BJ (cell line): ENCODE results near the gene CCNQ. TPM values are rescaled to one million over a fixed set of nuclear protein-coding genes. Genes with fewer than 3 reads are reported as not detected.
A peak's percentile ranks its signal among the peaks of the same experiment; 100 is the strongest.

Experiments
- CTCF ChIA-PET: fragments of 350-600 bp; formaldehyde crosslinking; extraction: SDS; loops from one replicate; lab custom pipeline; 2021; ENCODE audit warnings: antibody characterized with exemption, inconsistent platforms; lab: Yijun Ruan, JAX
- POLR2A ChIA-PET: fragments of 300-600 bp; sonication (Branson Sonifier 250); formaldehyde crosslinking; extraction: SDS; loops from one replicate; lab custom pipeline; 2021; ENCODE audit warnings: antibody characterized with exemption; lab: Charles Lee
- DNase-seq: peaks from one replicate; pipeline ENCODE4 v3.0.0-alpha.2; 2011; ENCODE audit warnings: low read depth
- H3K27me3 ChIP-seq: 2 replicates; pipeline ENCODE4 v1.6.0; 2011; ENCODE audit warnings: low read length; ENCODE audit not compliant: control insufficient read depth, insufficient read depth
- H3K36me3 ChIP-seq: 2 replicates; pipeline ENCODE4 v1.5.1; 2011; ENCODE audit warnings: low read length; ENCODE audit not compliant: control insufficient read depth, insufficient read depth
- H3K4me3 ChIP-seq: 2 replicates; pipeline ENCODE4 v1.5.1; 2011; ENCODE audit warnings: low read depth, mild to moderate bottlenecking, control low read depth, low read length
- polyA minus RNA-seq: library from RNA; depleted of rRNA, polyadenylated mRNA; stranded (reverse); fragments of >200 nt; gene quantifications from 2 replicates; pipeline ENCODE4 v1.2.3, GENCODE V29; 2011; rRNA and poly(A)+ RNA removed
- polyA plus RNA-seq: library from polyadenylated mRNA; depleted of rRNA; stranded (reverse); fragments of >200 nt; gene quantifications from 2 replicates; pipeline ENCODE4 v1.2.3, GENCODE V29; 2011; rRNA removed
- TF ChIP-seq, protein P1 (sequence below): IDR thresholded peaks from 2 replicates; pipeline ENCODE4 v1.5.1; 2011; ENCODE audit warnings: low read depth, mild to moderate bottlenecking, control low read depth, inconsistent platforms, low read length, moderate library complexity; ENCODE audit not compliant: insufficient read depth

CCNQ gene
- 32.1 and 44.0 TPM in 2 replicates for polyA plus RNA-seq
- polyA minus RNA-seq: 12.7 and 21.4 TPM in 2 replicates

DNA sequence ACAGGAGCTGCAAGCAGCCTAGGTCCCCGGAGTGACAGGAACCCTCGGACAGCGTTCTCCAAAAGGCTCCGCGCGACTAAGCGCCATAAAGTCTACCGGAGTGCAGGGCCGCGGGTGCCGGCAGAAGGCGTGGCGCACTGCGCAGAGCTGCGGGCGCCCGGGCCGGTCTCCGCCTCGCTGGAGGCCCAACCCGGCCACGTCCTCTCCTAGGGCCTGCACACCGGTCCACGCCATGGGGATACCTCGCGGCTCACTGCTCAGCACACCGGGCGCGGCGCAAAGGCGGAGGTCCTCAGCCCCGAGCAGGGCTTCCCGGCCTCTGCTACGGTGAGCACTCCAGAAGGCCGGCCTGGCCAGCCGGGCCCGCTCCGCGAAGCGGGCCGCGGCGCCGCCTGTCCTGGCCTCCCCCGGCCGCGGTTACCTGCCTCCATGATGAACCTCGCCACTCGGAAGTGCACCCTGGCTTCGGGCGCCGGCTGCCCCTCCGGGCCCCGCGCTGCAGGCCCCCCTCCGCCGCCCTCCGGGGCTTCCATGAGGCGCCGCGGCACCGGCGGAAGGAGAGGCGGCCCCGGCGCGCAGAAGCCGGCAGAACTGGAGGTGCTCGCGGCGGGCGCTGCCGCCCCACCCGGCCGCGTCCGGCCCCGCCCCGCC lies at the start of gene CCNQ:
Gene CCNQ, minus strand, starts transcription at position 599 of the 651 bp plus-strand sequence. Its CDS starts 66 bp downstream, at position 533.
- H3K27me3 ChIP-seq: no peaks in the 10 kb centered on the region
- ChIA-PET POLR2A (no interaction called here), CTCF (interaction anchor here (1.7 to 2.1 kb wide), 2 partner anchors 15 to 60 kb away, joined by 3 to 4 read pairs; no protein-coding TSS in a partner anchor)
- peak within 1 kb of the TSS; percentile 69 for H3K4me3 ChIP-seq
- DNase-seq: no peak
- H3K36me3 ChIP-seq: peaks cover 3% of the 10 kb centered on the region; the same call in 1 of the 2 replicates
- TF ChIP-seq, protein P1, sequence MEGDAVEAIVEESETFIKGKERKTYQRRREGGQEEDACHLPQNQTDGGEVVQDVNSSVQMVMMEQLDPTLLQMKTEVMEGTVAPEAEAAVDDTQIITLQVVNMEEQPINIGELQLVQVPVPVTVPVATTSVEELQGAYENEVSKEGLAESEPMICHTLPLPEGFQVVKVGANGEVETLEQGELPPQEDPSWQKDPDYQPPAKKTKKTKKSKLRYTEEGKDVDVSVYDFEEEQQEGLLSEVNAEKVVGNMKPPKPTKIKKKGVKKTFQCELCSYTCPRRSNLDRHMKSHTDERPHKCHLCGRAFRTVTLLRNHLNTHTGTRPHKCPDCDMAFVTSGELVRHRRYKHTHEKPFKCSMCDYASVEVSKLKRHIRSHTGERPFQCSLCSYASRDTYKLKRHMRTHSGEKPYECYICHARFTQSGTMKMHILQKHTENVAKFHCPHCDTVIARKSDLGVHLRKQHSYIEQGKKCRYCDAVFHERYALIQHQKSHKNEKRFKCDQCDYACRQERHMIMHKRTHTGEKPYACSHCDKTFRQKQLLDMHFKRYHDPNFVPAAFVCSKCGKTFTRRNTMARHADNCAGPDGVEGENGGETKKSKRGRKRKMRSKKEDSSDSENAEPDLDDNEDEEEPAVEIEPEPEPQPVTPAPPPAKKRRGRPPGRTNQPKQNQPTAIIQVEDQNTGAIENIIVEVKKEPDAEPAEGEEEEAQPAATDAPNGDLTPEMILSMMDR: no peak

DNA sequence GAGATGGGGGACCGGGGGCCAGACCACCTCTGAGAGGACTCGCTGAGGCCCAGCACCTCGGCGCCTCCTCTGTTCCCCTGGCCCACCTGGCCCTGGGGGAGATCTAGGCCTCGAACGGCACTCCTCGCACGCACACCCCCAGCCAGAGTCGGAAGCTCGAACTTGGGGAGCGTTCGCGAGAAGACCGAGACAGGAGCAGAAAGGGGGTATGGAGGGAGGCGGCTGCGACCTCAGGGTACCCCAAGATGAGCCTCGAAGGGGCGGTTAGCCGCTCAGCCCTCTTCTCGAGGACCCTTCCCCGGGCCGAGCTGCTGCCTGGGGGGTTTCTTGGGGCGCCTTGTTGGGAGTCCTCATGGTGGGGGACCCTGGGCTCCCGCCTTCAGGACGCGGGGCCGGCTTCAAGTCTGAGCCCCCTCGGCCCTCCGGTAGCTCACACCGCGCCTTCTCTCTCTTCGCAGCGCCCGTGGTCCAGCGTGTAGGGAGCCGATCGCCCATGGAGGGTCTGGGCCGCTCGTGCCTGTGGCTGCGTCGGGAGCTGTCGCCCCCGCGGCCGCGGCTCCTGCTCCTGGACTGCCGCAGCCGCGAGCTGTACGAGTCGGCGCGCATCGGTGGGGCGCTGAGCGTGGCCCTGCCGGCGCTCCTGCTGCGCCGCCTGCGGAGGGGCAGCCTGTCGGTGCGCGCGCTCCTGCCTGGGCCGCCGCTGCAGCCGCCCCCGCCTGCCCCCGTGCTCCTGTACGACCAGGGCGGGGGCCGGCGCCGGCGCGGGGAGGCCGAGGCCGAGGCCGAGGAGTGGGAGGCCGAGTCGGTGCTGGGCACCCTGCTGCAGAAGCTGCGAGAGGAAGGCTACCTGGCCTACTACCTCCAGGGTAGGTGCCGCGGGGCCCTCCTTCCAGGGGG lies 48.8 kb upstream of the CCNQ start:
- CTCF ChIA-PET: interaction anchor here (0.6 to 2.1 kb wide), 4 partner anchors 10 to 122 kb away, joined by 3 to 10 read pairs (median 6); no protein-coding TSS in a partner anchor
- TF ChIP-seq, protein P1: no peak
- no peak overlapping the region for H3K4me3 ChIP-seq
- H3K27me3 ChIP-seq: peaks cover 24% of the 10 kb centered on the region
- POLR2A ChIA-PET: no interaction called here
- no peaks in the 10 kb centered on the region for H3K36me3 ChIP-seq
- DNase-seq: no peak

DNA sequence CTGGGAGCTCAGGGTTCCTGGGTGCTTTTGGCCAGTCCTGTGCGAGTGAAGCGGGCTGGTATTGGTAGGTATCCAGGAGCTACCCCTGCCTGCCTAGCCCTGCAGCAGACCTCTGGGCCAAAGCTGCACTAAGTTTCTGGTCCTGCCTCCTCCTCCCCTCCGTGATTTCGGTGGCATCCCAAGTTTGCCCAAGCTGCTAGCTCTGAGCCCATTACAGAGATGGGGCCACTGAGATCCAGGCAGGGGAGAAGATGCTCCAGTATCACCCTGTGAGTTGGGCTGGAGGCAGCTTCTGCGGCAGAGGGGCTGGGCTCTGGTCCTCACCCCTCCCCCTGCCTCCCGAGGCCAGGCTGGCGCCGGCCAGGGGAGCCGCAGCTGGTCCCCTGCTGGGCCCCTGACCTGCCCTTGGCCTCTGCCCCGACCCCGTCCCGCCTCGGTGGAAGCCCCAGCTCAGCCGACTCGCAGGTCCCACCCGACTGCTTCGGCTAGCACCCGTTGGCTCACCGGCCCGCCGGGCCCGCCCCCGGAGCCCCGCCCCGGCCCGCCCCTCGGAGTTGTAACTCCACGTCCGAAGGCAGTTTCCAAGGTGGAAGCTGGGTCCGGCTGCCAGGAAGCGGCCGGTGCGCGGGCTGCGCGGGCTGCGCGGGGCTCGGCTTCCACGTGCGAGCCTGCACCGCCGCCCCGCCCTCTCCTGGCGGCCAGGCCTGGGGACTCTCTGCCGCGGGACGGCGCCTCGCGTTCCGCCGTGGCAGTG lies 47.9 kb upstream of the CCNQ start, which contains the start of gene DUSP9:
Gene DUSP9, plus strand, starts transcription at position 584 of the 754 bp plus-strand sequence. CDS start 751 bp downstream, outside the sequence.
- DNase-seq: no peak
- ChIA-PET CTCF (interaction anchor here (0.6 to 2.1 kb wide), 5 partner anchors 11 to 107 kb away, joined by 3 to 8 read pairs (median 3); no protein-coding TSS in a partner anchor), POLR2A (no interaction called here)
- H3K4me3 ChIP-seq: no peak within 1 kb of the TSS
- peaks cover 24% of the 10 kb centered on the region for H3K27me3 ChIP-seq
- no peaks in the 10 kb centered on the region for H3K36me3 ChIP-seq
- TF ChIP-seq, protein P1: no peak

GRCh38 chrX:153645921-153646488 lies 47.1 kb upstream of the CCNQ start:
- Histone ChIP-seq H3K36me3 (no peaks in the 10 kb centered on the region), H3K27me3 (peaks cover 28% of the 10 kb centered on the region), H3K4me3 (no peak overlapping the region)
- POLR2A ChIA-PET: no interaction called here
- CTCF ChIA-PET: interaction anchor here (1.0 to 2.1 kb wide), 5 partner anchors 10 to 92 kb away, joined by 3 to 7 read pairs (median 3); no protein-coding TSS in a partner anchor
- TF ChIP-seq, protein P1: no peak
- no peak for DNase-seq
